Activated T-helper 1 cell treated with Interleukin-2 at 50 U/mL for 16 hours (primary cell): Measurements from ENCODE around the gene KIF25.

Source experiments
- DNase-seq: peaks from one replicate; pipeline ENCODE4 v3.0.0-alpha.2; 2020; ENCODE audit warnings: low read depth

The KIF25 gene

DNA sequence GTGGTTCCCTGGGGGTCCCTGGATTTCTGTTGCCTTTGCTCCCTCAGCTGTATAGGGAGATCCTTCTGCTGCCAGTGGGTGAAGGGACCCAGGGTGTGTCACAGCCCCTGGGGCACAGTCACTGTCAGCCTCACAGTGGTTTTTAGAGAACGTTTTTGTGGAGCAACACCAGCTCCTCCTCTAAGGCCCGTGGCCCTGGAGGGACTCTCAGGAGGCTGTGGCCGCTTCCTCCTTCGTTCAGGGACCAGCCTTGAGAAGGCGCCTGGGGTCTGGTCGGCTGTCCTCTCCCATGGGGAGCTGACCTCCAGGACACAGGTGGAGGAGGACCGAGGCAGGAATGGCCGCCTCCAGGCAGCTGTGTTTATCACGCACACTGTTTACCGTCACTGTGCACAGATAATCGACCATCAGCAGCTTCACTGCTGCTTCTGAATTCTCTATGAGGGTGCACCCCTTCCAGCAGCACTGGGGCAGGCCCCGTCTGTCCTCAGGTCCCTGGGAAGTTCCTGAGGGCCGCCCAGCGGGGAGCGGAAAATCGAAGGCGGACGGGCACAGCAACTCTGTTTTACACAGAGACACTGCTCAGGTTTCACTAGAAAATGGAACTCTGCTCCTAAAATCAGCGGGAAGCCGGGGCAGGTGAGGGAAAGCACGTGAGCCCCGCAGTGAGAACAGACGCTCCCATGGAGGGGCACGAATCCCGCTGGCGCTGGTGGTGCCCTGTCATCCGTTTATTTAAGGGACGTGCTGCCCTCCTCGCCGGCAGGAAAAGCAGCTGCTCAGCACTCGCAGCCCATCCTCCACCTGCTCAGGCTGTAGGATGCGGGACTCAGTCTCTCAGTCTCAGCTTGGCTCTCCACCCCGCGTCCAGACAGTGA is 92.0 kb downstream of the KIF25 start:
- DNase-seq, result no peak

DNA sequence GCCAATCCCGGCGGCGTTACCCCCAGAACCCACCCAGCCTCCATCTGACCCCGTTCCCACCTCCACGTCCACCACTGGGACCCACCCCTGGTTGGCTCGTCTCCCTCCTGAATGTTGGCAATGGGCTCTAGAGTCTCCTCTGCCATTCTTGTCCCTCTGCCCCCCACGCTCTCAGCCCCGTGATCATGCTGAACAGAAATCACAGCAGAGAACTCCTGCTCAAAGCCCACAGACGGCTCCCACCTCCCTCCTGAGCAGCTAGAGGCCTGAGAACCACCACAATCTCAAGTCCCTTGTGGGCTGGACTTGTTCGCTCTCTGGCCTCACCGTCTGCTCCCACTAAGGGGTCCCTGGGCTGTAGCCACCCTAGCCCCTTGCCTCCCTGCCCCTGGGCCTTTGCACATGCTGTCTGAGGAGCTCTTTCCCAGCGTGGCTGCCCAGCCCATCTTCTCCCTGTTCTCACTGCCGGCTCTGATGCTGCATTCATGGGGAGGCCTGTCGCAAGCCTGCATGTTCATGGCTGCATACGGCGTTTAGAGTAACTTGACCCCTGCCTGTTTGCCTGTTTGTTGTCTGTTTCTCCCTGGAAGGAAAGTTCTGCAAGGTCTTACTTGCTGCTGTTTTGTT is 92.7 kb downstream of the KIF25 start:
- no peak for DNase-seq

DNA sequence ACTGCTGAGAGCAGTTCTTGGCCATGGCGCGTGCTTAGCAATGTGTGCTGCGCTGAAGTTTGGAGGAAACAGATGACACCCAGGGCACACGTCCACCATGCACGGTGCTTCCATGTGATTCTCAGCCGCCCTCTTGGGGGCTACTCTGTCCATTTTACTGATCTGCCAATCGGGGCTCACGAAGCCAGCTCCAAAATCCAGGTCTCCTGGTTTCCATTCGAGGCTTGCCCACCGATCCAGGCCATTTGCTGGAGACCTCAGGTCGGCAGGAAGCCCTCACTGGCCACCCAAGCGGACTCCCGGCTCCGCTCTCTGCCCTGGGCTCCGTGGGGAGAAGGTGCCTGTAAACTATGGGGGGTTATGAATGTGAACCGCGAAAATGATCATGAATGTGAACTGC is 93.2 kb downstream of the KIF25 start:
- DNase-seq, result no peak

DNA sequence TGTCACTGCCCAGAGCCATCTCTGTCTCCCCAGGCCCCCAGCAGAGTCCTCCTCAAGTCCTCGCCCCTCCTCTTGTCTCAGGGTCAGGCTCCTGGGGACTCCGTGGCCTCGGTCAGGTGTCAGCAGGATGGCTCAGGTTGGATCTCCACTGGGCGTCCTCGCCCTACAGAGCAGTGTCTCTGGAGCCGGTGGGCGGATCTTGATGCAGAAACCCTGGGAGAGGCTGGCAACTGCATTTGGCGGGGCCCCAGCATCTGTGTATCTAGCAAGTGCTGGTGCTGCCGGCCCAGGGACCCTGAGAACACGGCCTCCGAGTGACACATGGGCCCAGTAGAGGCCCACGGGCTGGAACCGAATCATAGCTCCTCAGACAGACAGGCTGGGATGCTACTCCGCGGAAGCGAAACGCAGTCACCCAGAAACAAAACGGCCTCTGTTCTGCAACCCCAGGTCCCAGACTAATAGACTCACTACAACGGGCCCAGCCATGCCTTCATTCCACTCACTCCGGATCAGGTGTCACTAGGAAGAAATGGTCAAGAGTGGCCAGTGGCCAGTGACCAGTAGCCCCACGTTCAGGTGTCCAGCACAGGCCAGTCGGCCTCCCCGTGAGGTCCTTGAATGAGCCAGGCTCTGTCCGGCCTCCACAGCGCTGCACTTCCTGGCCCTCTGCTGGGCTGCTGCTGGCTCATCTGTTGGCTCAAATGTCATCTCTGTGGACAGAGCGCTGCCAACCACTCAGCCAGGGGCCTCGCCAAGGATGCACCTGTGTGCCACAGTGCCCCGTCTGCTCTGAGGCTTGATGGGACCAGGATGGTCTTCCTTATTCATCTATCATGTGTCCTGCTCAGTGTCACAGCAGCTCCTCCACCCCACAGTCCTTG is 94.2 kb downstream of the KIF25 start:
- DNase-seq, result no peak

DNA sequence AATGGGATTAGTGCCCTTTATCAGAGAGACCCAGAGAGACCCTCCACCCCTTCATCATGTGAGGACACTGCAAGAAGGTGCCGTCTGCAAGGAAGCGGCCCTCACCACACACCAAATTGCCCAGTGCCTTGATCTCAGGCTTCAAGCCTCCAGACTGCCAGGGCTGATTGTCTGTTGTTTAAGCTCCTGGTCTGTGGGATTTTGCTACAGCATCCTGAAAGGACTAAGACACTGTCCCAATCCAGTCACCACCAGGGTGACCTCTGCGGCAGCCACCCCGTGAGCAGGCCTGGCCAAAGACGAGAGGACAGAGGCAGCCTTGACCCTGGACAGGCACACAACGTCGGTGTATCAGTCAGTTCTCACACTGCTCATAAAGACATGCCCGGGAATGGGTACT is 95.1 kb downstream of the KIF25 start:
- DNase-seq, result no peak

DNA sequence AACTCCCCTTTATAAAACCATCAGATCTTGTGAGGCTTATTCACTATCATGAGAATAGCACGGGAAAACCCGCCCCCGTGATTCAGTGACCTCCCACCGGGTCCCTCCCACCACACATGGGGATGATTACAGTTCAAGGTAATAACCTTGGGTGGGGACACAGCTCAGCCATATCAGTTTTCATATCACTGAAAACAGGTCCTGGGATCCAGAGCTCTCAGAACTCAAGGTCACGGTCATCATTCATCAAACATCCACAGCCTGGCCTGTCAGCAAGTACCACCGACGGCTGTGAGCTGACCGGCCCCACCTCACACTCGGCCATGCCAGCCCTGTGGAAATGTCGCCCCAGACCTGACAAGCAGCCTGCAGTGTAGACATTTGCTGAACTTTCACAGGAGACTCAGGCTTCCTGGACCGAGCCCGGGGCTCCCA is 95.6 kb downstream of the KIF25 start:
- DNase-seq, result no peak

DNA sequence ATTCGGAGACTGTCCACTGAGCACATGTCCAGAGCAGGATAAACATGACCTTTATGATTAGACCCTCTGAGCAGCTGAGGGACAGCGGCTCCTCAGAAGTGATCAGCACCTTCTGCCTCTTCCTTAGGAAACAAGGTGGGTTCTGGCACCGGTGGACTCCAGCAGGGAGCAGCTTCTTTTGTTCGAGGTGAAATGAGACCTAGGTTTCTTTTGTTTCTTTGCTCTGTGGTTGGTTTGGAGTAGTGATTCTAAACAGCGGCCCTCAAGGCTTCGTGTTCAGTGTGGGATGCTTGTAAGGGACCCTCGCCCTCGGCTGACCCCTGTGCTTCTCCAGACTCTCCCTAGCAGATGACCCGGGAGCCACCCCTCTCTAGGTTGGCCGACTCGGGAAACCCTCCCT is 96.2 kb downstream of the KIF25 start:
- no peak for DNase-seq
